SK-N-SH treated with all-trans-retinoic acid at 6 μM for 48 hours (cell line): ENCODE measurements around the gene TCFL5.
A peak's percentile ranks its signal among the peaks of the same experiment; 100 is the strongest.

Experiments
- ATAC-seq: fragments of 200-7000 bp; cut with Tn5 transposase; 3 replicates; pipeline ENCODE4 v1.9.1; 2020; ENCODE audit warnings: mild to moderate bottlenecking, moderate library complexity
- BACH2 ChIP-seq: fragments of 250-450 bp; sonication (Bioruptor Pico); IDR thresholded peaks from 2 replicates; pipeline ENCODE4 v1.9.0; 2021; ENCODE audit warnings: mild to moderate bottlenecking, borderline replicate concordance
- CSRNP3 ChIP-seq: fragments of 250-450 bp; sonication (Bioruptor Pico); IDR thresholded peaks from 2 replicates; pipeline ENCODE4 v1.5.1; 2021; ENCODE audit warnings: mild to moderate bottlenecking, moderate library complexity
- GLIS3 ChIP-seq: fragments of 250-450 bp; sonication (Bioruptor Pico); IDR thresholded peaks from 2 replicates; pipeline ENCODE4 v1.5.0; 2020; ENCODE audit warnings: mild to moderate bottlenecking, moderate library complexity
- OSR1 ChIP-seq: fragments of 250-450 bp; sonication (Bioruptor Pico); IDR thresholded peaks from 2 replicates; pipeline ENCODE4 v1.8.0; 2022; ENCODE audit warnings: moderate library complexity, mild to moderate bottlenecking, inconsistent platforms
- PATZ1 ChIP-seq: fragments of 250-450 bp; sonication (Bioruptor Pico); IDR thresholded peaks from 2 replicates; pipeline ENCODE4 v1.8.0; 2020; ENCODE audit warnings: mild to moderate bottlenecking, moderate library complexity, borderline replicate concordance
- PPARA ChIP-seq: fragments of 250-450 bp; sonication (Bioruptor Pico); IDR thresholded peaks from 2 replicates; pipeline ENCODE4 v1.5.0; 2020; ENCODE audit warnings: mild to moderate bottlenecking, borderline replicate concordance
- SNAI2 ChIP-seq: fragments of 250-450 bp; sonication (Bioruptor Pico); IDR thresholded peaks from 2 replicates; pipeline ENCODE4 v1.5.0; 2020; ENCODE audit warnings: mild to moderate bottlenecking, moderate library complexity
- TCF4 ChIP-seq: fragments of 250-450 bp; sonication (Bioruptor Pico); IDR thresholded peaks from 2 replicates; pipeline ENCODE4 v1.8.0; 2021; ENCODE audit warnings: mild to moderate bottlenecking, moderate library complexity, borderline replicate concordance
- TSHZ2 ChIP-seq: fragments of 250-450 bp; sonication (Bioruptor Pico); IDR thresholded peaks from 2 replicates; pipeline ENCODE4 v1.5.0; 2020; ENCODE audit warnings: mild to moderate bottlenecking, moderate library complexity
- ZC3H10 ChIP-seq: fragments of 250-450 bp; sonication (Bioruptor Pico); IDR thresholded peaks from 2 replicates; pipeline ENCODE4 v1.5.1; 2021; ENCODE audit warnings: mild to moderate bottlenecking, moderate library complexity
- ZNF565 ChIP-seq: fragments of 450-650 bp; formaldehyde crosslinking; conservative IDR thresholded peaks from 2 replicates; pipeline ENCODE4 v1.5.0; 2020; ENCODE audit warnings: low read depth, mild to moderate bottlenecking, moderate library complexity
- ZNF70 ChIP-seq: fragments of 450-650 bp; formaldehyde crosslinking; IDR thresholded peaks from 2 replicates; pipeline ENCODE4 v1.5.0; 2020; ENCODE audit warnings: mild to moderate bottlenecking, moderate library complexity
- TF ChIP-seq, protein P1 (sequence below): fragments of 250-450 bp; sonication (Bioruptor Pico); IDR thresholded peaks from 2 replicates; pipeline ENCODE4 v1.5.1; 2020; ENCODE audit warnings: low read depth, mild to moderate bottlenecking, moderate library complexity

Gene TCFL5

DNA sequence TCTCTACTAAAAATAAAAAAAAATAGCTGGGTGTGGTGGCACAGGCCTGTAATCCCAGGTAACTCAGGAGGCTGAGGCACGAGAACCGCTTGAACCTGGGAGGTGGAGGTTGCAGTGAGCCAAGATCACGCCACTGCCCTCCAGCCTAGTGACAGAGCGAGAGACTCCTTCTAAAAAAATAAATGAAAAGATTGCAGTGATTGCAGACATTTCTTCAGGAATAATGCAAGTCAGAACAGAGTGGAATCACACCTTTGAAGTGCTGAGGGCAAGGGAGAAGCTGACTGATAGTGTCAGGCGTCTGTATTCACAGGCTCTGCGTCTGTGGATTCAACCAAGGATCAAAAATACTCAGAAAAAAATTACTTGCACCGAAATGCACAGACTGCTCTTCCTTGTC, 2.6 kb upstream of the TCFL5 start:
- TF ChIP-seq TCF4 (CRISPR knock-in tag) (no peak), PATZ1 (CRISPR knock-in tag) (no peak), PPARA (CRISPR knock-in tag) (no peak)

DNA sequence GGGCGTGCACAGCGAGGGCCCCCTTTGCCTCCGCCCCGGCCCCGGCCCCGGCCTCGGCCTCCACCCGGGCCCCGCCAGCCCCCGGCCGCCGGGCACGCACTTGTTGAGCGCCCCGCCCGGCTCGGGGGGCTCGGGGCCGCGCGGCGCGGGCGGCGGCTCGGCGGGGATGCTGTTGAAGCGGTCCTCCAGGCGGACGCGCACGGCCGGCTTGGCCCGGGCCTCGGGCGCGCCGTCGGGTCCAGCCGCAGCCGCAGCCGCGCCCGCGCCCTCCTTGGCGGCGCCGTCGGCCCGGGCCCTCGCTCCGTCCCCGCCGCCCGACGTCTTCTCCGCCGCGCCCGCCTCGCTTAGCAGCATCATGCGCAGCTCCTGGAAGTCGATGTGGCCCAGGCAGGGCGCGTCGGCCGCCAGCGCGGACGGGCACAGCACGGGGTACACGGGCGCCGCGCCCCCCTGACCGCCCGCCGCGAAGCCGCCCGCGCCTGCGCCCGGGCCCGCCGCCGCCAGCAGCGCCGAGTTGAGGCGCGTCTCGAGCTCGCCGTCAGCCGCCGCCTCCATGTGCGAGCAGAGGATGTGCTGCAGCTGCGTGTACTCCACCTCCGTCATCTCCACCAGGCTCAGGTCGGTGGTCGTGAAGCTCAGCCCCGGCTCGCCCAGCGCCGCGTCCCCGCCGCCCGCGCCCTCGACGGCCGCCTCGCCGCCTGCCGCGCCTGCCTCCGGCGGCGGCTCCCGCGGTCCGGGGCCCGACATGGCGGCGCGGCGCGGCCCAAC, 514 bp downstream of the TCFL5 start:
- ATAC-seq = peak; percentile 22; the same call in 1 of the 3 replicates

More for the DNA sequence above, 2.6 kb upstream of the TCFL5 start:
- ATAC-seq = no peak

More for the DNA sequence above, 514 bp downstream of the TCFL5 start:
- TF ChIP-seq TCF4 (CRISPR knock-in tag) (no peak), PATZ1 (CRISPR knock-in tag) (no peak), OSR1 (CRISPR knock-in tag) (no peak), GLIS3 (CRISPR knock-in tag) (no peak), PPARA (CRISPR knock-in tag) (no peak), ZC3H10 (CRISPR knock-in tag) (no peak), ZNF70 (CRISPR knock-in tag) (no peak), TSHZ2 (CRISPR knock-in tag) (no peak), BACH2 (CRISPR knock-in tag) (no peak), ZNF565 (CRISPR knock-in tag) (no peak), CSRNP3 (CRISPR knock-in tag) (no peak), SNAI2 (no peak)
- TF ChIP-seq, protein P1, sequence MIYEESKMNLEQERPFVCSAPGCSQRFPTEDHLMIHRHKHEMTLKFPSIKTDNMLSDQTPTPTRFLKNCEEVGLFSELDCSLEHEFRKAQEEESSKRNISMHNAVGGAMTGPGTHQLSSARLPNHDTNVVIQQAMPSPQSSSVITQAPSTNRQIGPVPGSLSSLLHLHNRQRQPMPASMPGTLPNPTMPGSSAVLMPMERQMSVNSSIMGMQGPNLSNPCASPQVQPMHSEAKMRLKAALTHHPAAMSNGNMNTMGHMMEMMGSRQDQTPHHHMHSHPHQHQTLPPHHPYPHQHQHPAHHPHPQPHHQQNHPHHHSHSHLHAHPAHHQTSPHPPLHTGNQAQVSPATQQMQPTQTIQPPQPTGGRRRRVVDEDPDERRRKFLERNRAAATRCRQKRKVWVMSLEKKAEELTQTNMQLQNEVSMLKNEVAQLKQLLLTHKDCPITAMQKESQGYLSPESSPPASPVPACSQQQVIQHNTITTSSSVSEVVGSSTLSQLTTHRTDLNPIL (CRISPR knock-in tag) = no peak
- TF ChIP-seq, all 23 proteins: peak for 0
